HAP-1 (cell line): ENCODE data around the gene VWA3B.
"Not testable (repeated sequence)": the region's sequence is repeated elsewhere in the genome, so short reads cannot be mapped to it uniquely, and the experiment has no call there.

Experiments used
- DNase-seq, 2 experiments: peaks; one replicate each; pipeline ENCODE4 v3.0.0-alpha.2; 2016 to 2020; ENCODE audit warnings: low spot score in 2 of 2
- H3K27me3 ChIP-seq: fragments of 250-450 bp; sonication (Bioruptor Pico); 2 replicates; pipeline ENCODE4 v1.5.1; 2020; ENCODE audit warnings: low read depth, mild to moderate bottlenecking, moderate library complexity
- H3K36me3 ChIP-seq: fragments of 250-450 bp; sonication (Bioruptor Pico); replicated peaks from 2 replicates; pipeline ENCODE4 v1.5.1; 2020; ENCODE audit warnings: mild to moderate bottlenecking
- H3K4me1 ChIP-seq: fragments of 250-450 bp; sonication (Bioruptor Pico); 2 replicates; pipeline ENCODE4 v1.5.1; 2020; ENCODE audit warnings: mild to moderate bottlenecking
- H3K4me3 ChIP-seq: fragments of 250-450 bp; sonication (Bioruptor Pico); 2 replicates; pipeline ENCODE4 v1.5.1; 2020; ENCODE audit warnings: mild to moderate bottlenecking, moderate library complexity
- H3K9me3 ChIP-seq: fragments of 250-450 bp; sonication (Bioruptor Pico); 2 replicates; pipeline ENCODE4 v1.5.1; 2020; ENCODE audit warnings: mild to moderate bottlenecking, moderate library complexity
- in situ Hi-C: fragments of 300-500 bp; cut with MboI; formaldehyde crosslinking; loops from 3 replicates; pipeline ENCODE4 v1.14.3; 2020; ENCODE audit warnings: low sequenced_read_pairs, inconsistent platforms, mixed read lengths

VWA3B gene

GRCh38 chr2:98093611-98094010 is 6.6 kb downstream of the VWA3B start:
- no peak for DNase-seq
- Histone ChIP-seq H3K4me3 (no peak overlapping the region), H3K27me3 (no peaks in the 10 kb centered on the region), H3K9me3 (0 out of 2 replicates have a peak, but pooled peaks cover 8% of the 10 kb centered on the region), H3K4me1 (no peaks in the 10 kb centered on the region), H3K36me3 (no peaks in the 10 kb centered on the region)
- in situ Hi-C loops: no loop called here

- no peak overlapping the region for H3K4me3 ChIP-seq
- no peaks in the 10 kb centered on the region for H3K27me3 ChIP-seq
- in situ Hi-C loops: no loop called here
- H3K36me3 ChIP-seq: no peaks in the 10 kb centered on the region
- DNase-seq: no peak
- H3K9me3 ChIP-seq: peaks cover 10% of the 10 kb centered on the region; the same call in 1 of the 2 replicates
- no peaks in the 10 kb centered on the region for H3K4me1 ChIP-seq
Measured at GRCh38 chr2:98099939-98100743, 13.2 kb downstream of the VWA3B start.

GRCh38 chr2:98102315-98102714 is 15.3 kb downstream of the VWA3B start:
- H3K9me3 ChIP-seq, in situ Hi-C loops, H3K36me3 ChIP-seq, DNase-seq, H3K27me3 ChIP-seq, H3K4me3 ChIP-seq, H3K4me1 ChIP-seq: not testable (repeated sequence)

GRCh38 chr2:98102878-98103277 is 15.9 kb downstream of the VWA3B start:
- Histone ChIP-seq H3K4me3 (no peak overlapping the region), H3K27me3 (no peaks in the 10 kb centered on the region), H3K9me3 (peaks cover 5% of the 10 kb centered on the region; the same call in 1 of the 2 replicates), H3K36me3 (no peaks in the 10 kb centered on the region), H3K4me1 (no peaks in the 10 kb centered on the region)
- in situ Hi-C loops: no loop called here
- DNase-seq: no peak

- no peaks in the 10 kb centered on the region for H3K36me3 ChIP-seq
- in situ Hi-C loops: no loop called here
- no peaks in the 10 kb centered on the region for H3K4me1 ChIP-seq
- no peaks in the 10 kb centered on the region for H3K27me3 ChIP-seq
- no peak for DNase-seq
- peaks cover 5% of the 10 kb centered on the region; the same call in 1 of the 2 replicates for H3K9me3 ChIP-seq
- H3K4me3 ChIP-seq: no peak overlapping the region
Measured at GRCh38 chr2:98108110-98108509, 21.1 kb downstream of the VWA3B start.

GRCh38 chr2:98110741-98111140 is 23.8 kb downstream of the VWA3B start:
- H3K27me3 ChIP-seq: no peaks in the 10 kb centered on the region
- no peak for DNase-seq
- H3K4me3 ChIP-seq: no peak overlapping the region
- no peaks in the 10 kb centered on the region for H3K9me3 ChIP-seq
- H3K4me1 ChIP-seq: no peaks in the 10 kb centered on the region
- no peaks in the 10 kb centered on the region for H3K36me3 ChIP-seq
- in situ Hi-C loops: no loop called here

- in situ Hi-C loops: no loop called here
- Histone ChIP-seq H3K4me1 (no peaks in the 10 kb centered on the region), H3K36me3 (no peaks in the 10 kb centered on the region), H3K9me3 (no peaks in the 10 kb centered on the region), H3K27me3 (no peaks in the 10 kb centered on the region), H3K4me3 (no peak overlapping the region)
- DNase-seq: no peak
Measured at GRCh38 chr2:98114643-98115330, 27.8 kb downstream of the VWA3B start.

GRCh38 chr2:98118161-98118560 is 31.2 kb downstream of the VWA3B start:
- in situ Hi-C loops: no loop called here
- no peak for DNase-seq

GRCh38 chr2:98118852-98119251 is 31.9 kb downstream of the VWA3B start:
- in situ Hi-C loops: no loop called here
- H3K4me1 ChIP-seq: no peaks in the 10 kb centered on the region
- no peak overlapping the region for H3K4me3 ChIP-seq

More at GRCh38 chr2:98118161-98118560, 31.2 kb downstream of the VWA3B start:
- H3K4me3 ChIP-seq: no peak overlapping the region
- no peaks in the 10 kb centered on the region for H3K4me1 ChIP-seq
- H3K27me3 ChIP-seq: no peaks in the 10 kb centered on the region
- H3K9me3 ChIP-seq: no peaks in the 10 kb centered on the region
- H3K36me3 ChIP-seq: no peaks in the 10 kb centered on the region

GRCh38 chr2:98121149-98121548 is 34.2 kb downstream of the VWA3B start:
- in situ Hi-C loops: no loop called here
- no peak for DNase-seq
- Histone ChIP-seq H3K27me3 (no peaks in the 10 kb centered on the region), H3K4me1 (no peaks in the 10 kb centered on the region), H3K9me3 (no peaks in the 10 kb centered on the region), H3K36me3 (no peaks in the 10 kb centered on the region), H3K4me3 (no peak overlapping the region)

More at GRCh38 chr2:98118852-98119251, 31.9 kb downstream of the VWA3B start:
- H3K9me3 ChIP-seq: no peaks in the 10 kb centered on the region
- DNase-seq: no peak
- H3K27me3 ChIP-seq: no peaks in the 10 kb centered on the region
- no peaks in the 10 kb centered on the region for H3K36me3 ChIP-seq

GRCh38 chr2:98122524-98122923 is 35.6 kb downstream of the VWA3B start:
- in situ Hi-C loops: no loop called here
- Histone ChIP-seq H3K4me3 (no peak overlapping the region), H3K36me3 (no peaks in the 10 kb centered on the region), H3K9me3 (no peaks in the 10 kb centered on the region), H3K27me3 (no peaks in the 10 kb centered on the region), H3K4me1 (no peaks in the 10 kb centered on the region)
- no peak for DNase-seq

GRCh38 chr2:98123286-98123685 is 36.3 kb downstream of the VWA3B start:
- in situ Hi-C loops: no loop called here

GRCh38 chr2:98126061-98126460 is 39.1 kb downstream of the VWA3B start:
- Histone ChIP-seq H3K36me3 (no peaks in the 10 kb centered on the region), H3K4me3 (no peak overlapping the region), H3K27me3 (no peaks in the 10 kb centered on the region), H3K4me1 (peaks cover 15% of the 10 kb centered on the region; the same call in 1 of the 2 replicates), H3K9me3 (no peaks in the 10 kb centered on the region)
- in situ Hi-C loops: no loop called here
- DNase-seq: no peak

More at GRCh38 chr2:98123286-98123685, 36.3 kb downstream of the VWA3B start:
- Histone ChIP-seq H3K4me3 (no peak overlapping the region), H3K4me1 (no peaks in the 10 kb centered on the region), H3K27me3 (no peaks in the 10 kb centered on the region), H3K36me3 (no peaks in the 10 kb centered on the region), H3K9me3 (no peaks in the 10 kb centered on the region)
- no peak for DNase-seq
